SK-N-SH treated with all-trans-retinoic acid at 6 μM for 48 hours (cell line): Measurements from ENCODE around the gene ENGASE.

Experiments
- ATAC-seq: fragments of 200-7000 bp; cut with Tn5 transposase; 3 replicates; pipeline ENCODE4 v1.9.1; 2020; ENCODE audit warnings: mild to moderate bottlenecking, moderate library complexity
- ARNTL ChIP-seq: fragments of 450-650 bp; formaldehyde crosslinking; IDR thresholded peaks from 2 replicates; pipeline ENCODE4 v1.5.0; 2020; ENCODE audit warnings: low read depth, mild to moderate bottlenecking, moderate library complexity, borderline replicate concordance
- BACH2 ChIP-seq: fragments of 250-450 bp; sonication (Bioruptor Pico); IDR thresholded peaks from 2 replicates; pipeline ENCODE4 v1.9.0; 2021; ENCODE audit warnings: mild to moderate bottlenecking, borderline replicate concordance
- CSDC2 ChIP-seq: fragments of 250-450 bp; sonication (Bioruptor Pico); IDR thresholded peaks from 2 replicates; pipeline ENCODE4 v1.5.0; 2020; ENCODE audit warnings: mild to moderate bottlenecking, moderate library complexity
- ESRRG ChIP-seq: fragments of 250-450 bp; sonication (Bioruptor Pico); IDR thresholded peaks from 2 replicates; pipeline ENCODE4 v1.6.1; 2021; ENCODE audit warnings: mild to moderate bottlenecking
- GLIS3 ChIP-seq: fragments of 250-450 bp; sonication (Bioruptor Pico); IDR thresholded peaks from 2 replicates; pipeline ENCODE4 v1.5.0; 2020; ENCODE audit warnings: mild to moderate bottlenecking, moderate library complexity
- ISL1 ChIP-seq: fragments of 250-450 bp; sonication (Bioruptor Pico); IDR thresholded peaks from 2 replicates; pipeline ENCODE4 v2.1.2; 2022; ENCODE audit warnings: mild to moderate bottlenecking, moderate library complexity
- OSR1 ChIP-seq: fragments of 250-450 bp; sonication (Bioruptor Pico); IDR thresholded peaks from 2 replicates; pipeline ENCODE4 v1.8.0; 2022; ENCODE audit warnings: moderate library complexity, mild to moderate bottlenecking, inconsistent platforms
- PPARA ChIP-seq: fragments of 250-450 bp; sonication (Bioruptor Pico); IDR thresholded peaks from 2 replicates; pipeline ENCODE4 v1.5.0; 2020; ENCODE audit warnings: mild to moderate bottlenecking, borderline replicate concordance
- RARB ChIP-seq: fragments of 250-450 bp; sonication (Bioruptor Pico); IDR thresholded peaks from 2 replicates; pipeline ENCODE4 v1.8.0; 2021; ENCODE audit warnings: mild to moderate bottlenecking, moderate library complexity
- SNAI2 ChIP-seq: fragments of 250-450 bp; sonication (Bioruptor Pico); IDR thresholded peaks from 2 replicates; pipeline ENCODE4 v1.5.0; 2020; ENCODE audit warnings: mild to moderate bottlenecking, moderate library complexity
- TCF4 ChIP-seq: fragments of 250-450 bp; sonication (Bioruptor Pico); IDR thresholded peaks from 2 replicates; pipeline ENCODE4 v1.8.0; 2021; ENCODE audit warnings: mild to moderate bottlenecking, moderate library complexity, borderline replicate concordance
- TOX ChIP-seq: fragments of 250-450 bp; sonication (Bioruptor Pico); IDR thresholded peaks from 2 replicates; pipeline ENCODE4 v1.8.0; 2021; ENCODE audit warnings: mild to moderate bottlenecking, moderate library complexity, borderline replicate concordance
- ZFP3 ChIP-seq: fragments of 250-450 bp; sonication (Bioruptor Pico); IDR thresholded peaks from 2 replicates; pipeline ENCODE4 v1.5.0; 2020; ENCODE audit warnings: mild to moderate bottlenecking, moderate library complexity
- ZFP30 ChIP-seq: fragments of 450-650 bp; formaldehyde crosslinking; IDR thresholded peaks from 2 replicates; pipeline ENCODE4 v1.5.0; 2022; ENCODE audit warnings: mild to moderate bottlenecking, moderate library complexity
- ZNF565 ChIP-seq: fragments of 450-650 bp; formaldehyde crosslinking; conservative IDR thresholded peaks from 2 replicates; pipeline ENCODE4 v1.5.0; 2020; ENCODE audit warnings: low read depth, mild to moderate bottlenecking, moderate library complexity
- ZNF70 ChIP-seq: fragments of 450-650 bp; formaldehyde crosslinking; IDR thresholded peaks from 2 replicates; pipeline ENCODE4 v1.5.0; 2020; ENCODE audit warnings: mild to moderate bottlenecking, moderate library complexity
- ZNF8 ChIP-seq: fragments of 450-650 bp; formaldehyde crosslinking; IDR thresholded peaks from 2 replicates; pipeline ENCODE4 v1.5.0; 2020; ENCODE audit warnings: mild to moderate bottlenecking, moderate library complexity
- TF ChIP-seq, protein P1 (sequence below): fragments of 250-450 bp; sonication (Bioruptor Pico); IDR thresholded peaks from 2 replicates; pipeline ENCODE4 v1.5.1; 2020; ENCODE audit warnings: low read depth, mild to moderate bottlenecking, moderate library complexity
- TF ChIP-seq, protein P2 (sequence below): fragments of 250-450 bp; sonication (Bioruptor Pico); IDR thresholded peaks from 2 replicates; pipeline ENCODE4 v1.5.0; 2020; ENCODE audit warnings: mild to moderate bottlenecking, moderate library complexity
- TF ChIP-seq, protein P3 (sequence below): fragments of 250-450 bp; sonication (Bioruptor Pico); IDR thresholded peaks from 2 replicates; pipeline ENCODE4 v1.8.0; 2021; ENCODE audit warnings: low read depth, mild to moderate bottlenecking, moderate library complexity, borderline replicate concordance
- TF ChIP-seq, protein P4 (sequence below): fragments of 250-450 bp; sonication (Bioruptor Pico); IDR thresholded peaks from 2 replicates; pipeline ENCODE4 v1.8.0; 2020; ENCODE audit warnings: mild to moderate bottlenecking, moderate library complexity, borderline replicate concordance

The ENGASE gene

GRCh38 chr17:79075861-79076406 lies 1.3 kb downstream of the ENGASE start:
- no peak for ATAC-seq
- TF ChIP-seq CSDC2 (CRISPR knock-in tag) (no peak), ZNF565 (no peak), RARB (CRISPR knock-in tag) (no peak), ZNF8 (CRISPR knock-in tag) (no peak), OSR1 (CRISPR knock-in tag) (no peak), ZFP30 (CRISPR knock-in tag) (no peak), PPARA (CRISPR knock-in tag) (no peak), BACH2 (no peak), ZNF70 (CRISPR knock-in tag) (no peak), ARNTL (CRISPR knock-in tag) (no peak), GLIS3 (CRISPR knock-in tag) (no peak), SNAI2 (no peak), TOX (CRISPR knock-in tag) (no peak), ISL1 (CRISPR knock-in tag) (no peak)
- TF ChIP-seq, protein P1, sequence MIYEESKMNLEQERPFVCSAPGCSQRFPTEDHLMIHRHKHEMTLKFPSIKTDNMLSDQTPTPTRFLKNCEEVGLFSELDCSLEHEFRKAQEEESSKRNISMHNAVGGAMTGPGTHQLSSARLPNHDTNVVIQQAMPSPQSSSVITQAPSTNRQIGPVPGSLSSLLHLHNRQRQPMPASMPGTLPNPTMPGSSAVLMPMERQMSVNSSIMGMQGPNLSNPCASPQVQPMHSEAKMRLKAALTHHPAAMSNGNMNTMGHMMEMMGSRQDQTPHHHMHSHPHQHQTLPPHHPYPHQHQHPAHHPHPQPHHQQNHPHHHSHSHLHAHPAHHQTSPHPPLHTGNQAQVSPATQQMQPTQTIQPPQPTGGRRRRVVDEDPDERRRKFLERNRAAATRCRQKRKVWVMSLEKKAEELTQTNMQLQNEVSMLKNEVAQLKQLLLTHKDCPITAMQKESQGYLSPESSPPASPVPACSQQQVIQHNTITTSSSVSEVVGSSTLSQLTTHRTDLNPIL = no peak
- TF ChIP-seq, protein P2, sequence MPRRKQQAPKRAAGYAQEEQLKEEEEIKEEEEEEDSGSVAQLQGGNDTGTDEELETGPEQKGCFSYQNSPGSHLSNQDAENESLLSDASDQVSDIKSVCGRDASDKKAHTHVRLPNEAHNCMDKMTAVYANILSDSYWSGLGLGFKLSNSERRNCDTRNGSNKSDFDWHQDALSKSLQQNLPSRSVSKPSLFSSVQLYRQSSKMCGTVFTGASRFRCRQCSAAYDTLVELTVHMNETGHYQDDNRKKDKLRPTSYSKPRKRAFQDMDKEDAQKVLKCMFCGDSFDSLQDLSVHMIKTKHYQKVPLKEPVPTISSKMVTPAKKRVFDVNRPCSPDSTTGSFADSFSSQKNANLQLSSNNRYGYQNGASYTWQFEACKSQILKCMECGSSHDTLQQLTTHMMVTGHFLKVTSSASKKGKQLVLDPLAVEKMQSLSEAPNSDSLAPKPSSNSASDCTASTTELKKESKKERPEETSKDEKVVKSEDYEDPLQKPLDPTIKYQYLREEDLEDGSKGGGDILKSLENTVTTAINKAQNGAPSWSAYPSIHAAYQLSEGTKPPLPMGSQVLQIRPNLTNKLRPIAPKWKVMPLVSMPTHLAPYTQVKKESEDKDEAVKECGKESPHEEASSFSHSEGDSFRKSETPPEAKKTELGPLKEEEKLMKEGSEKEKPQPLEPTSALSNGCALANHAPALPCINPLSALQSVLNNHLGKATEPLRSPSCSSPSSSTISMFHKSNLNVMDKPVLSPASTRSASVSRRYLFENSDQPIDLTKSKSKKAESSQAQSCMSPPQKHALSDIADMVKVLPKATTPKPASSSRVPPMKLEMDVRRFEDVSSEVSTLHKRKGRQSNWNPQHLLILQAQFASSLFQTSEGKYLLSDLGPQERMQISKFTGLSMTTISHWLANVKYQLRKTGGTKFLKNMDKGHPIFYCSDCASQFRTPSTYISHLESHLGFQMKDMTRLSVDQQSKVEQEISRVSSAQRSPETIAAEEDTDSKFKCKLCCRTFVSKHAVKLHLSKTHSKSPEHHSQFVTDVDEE (CRISPR knock-in tag) = no peak
- TF ChIP-seq, protein P3, sequence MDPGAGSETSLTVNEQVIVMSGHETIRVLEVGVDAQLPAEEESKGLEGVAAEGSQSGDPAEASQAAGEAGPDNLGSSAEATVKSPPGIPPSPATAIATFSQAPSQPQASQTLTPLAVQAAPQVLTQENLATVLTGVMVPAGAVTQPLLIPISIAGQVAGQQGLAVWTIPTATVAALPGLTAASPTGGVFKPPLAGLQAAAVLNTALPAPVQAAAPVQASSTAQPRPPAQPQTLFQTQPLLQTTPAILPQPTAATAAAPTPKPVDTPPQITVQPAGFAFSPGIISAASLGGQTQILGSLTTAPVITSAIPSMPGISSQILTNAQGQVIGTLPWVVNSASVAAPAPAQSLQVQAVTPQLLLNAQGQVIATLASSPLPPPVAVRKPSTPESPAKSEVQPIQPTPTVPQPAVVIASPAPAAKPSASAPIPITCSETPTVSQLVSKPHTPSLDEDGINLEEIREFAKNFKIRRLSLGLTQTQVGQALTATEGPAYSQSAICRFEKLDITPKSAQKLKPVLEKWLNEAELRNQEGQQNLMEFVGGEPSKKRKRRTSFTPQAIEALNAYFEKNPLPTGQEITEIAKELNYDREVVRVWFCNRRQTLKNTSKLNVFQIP (CRISPR knock-in tag) = no peak
- TF ChIP-seq, protein P4, sequence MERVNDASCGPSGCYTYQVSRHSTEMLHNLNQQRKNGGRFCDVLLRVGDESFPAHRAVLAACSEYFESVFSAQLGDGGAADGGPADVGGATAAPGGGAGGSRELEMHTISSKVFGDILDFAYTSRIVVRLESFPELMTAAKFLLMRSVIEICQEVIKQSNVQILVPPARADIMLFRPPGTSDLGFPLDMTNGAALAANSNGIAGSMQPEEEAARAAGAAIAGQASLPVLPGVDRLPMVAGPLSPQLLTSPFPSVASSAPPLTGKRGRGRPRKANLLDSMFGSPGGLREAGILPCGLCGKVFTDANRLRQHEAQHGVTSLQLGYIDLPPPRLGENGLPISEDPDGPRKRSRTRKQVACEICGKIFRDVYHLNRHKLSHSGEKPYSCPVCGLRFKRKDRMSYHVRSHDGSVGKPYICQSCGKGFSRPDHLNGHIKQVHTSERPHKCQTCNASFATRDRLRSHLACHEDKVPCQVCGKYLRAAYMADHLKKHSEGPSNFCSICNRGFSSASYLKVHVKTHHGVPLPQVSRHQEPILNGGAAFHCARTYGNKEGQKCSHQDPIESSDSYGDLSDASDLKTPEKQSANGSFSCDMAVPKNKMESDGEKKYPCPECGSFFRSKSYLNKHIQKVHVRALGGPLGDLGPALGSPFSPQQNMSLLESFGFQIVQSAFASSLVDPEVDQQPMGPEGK = no peak
- TF ChIP-seq, all 23 proteins: peak for 0

DNA sequence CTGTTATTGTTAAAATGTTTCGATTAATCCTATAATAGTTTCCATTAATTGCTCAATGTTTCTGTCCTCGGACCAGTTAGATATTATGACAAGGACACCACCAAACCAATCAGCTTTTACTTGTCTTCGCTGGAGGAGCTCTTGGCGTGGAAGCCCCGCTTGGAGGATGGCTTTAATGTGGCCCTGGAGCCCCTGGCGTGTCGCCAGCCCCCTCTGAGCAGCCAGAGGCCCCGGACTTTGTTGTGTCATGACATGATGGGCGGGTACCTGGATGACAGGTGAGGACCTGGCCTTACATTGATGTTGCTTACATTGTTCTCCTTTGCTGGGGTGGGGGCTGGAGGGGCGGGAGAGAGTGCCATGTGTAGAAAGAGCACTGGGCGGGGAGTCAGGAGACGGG lies 3.0 kb downstream of the ENGASE start:
- no peak for ATAC-seq
- TF ChIP-seq OSR1 (CRISPR knock-in tag) (no peak), CSDC2 (CRISPR knock-in tag) (no peak), PPARA (CRISPR knock-in tag) (no peak), ZNF70 (CRISPR knock-in tag) (no peak), ESRRG (no peak), GLIS3 (CRISPR knock-in tag) (no peak), ZFP3 (CRISPR knock-in tag) (no peak), SNAI2 (no peak), ZNF8 (CRISPR knock-in tag) (no peak), RARB (CRISPR knock-in tag) (no peak), TCF4 (CRISPR knock-in tag) (no peak), TOX (CRISPR knock-in tag) (no peak), ISL1 (CRISPR knock-in tag) (no peak), ARNTL (CRISPR knock-in tag) (no peak), ZNF565 (no peak)
- TF ChIP-seq, protein P2 (CRISPR knock-in tag) = no peak
- TF ChIP-seq, protein P4 = no peak
- TF ChIP-seq, protein P1 = no peak
- TF ChIP-seq, protein P3 (CRISPR knock-in tag) = no peak
